ENCODE measurements around the gene GPSM3. TPM values are rescaled to one million over a fixed set of nuclear protein-coding genes. Genes with fewer than 3 reads are reported as not detected.

The GPSM3 gene
- total and polyA plus RNA-seq, 2 donors (not counting 1 experiment from before 2014, with no cell fraction given): 194 to 299 TPM

GRCh38 chr6:32183030-32183429 is 9.4 kb downstream of the GPSM3 start:
- Mint-ChIP-seq H3K27ac (no peak overlapping the region), H3K9me3 (ENCODE audit: insufficient read depth) (no peaks in the 10 kb centered on the region), H3K27me3 (no peaks in the 10 kb centered on the region), H3K4me1 (peaks cover 52% of the 10 kb centered on the region), H3K4me3 (no peak overlapping the region)
- H3K27me3 ChIP-seq (replicated peaks in 1 of 4; ENCODE audit: control extremely low read depth in 1 of 4, control insufficient read depth in 3 of 4, insufficient read depth in 4 of 4, low read length in 3 of 4): no peaks in the 10 kb centered on the region
- ChIA-PET CTCF (interaction anchor here (1.0 kb wide), 1 partner anchor 12 kb away, joined by 3 read pairs; no protein-coding TSS in a partner anchor), POLR2A (no interaction called here)
- H3K9ac ChIP-seq (ENCODE audit: low read length): no peak overlapping the region
- peaks cover 0 to 62% of the 10 kb centered on the region in 2 experiments for H3K36me3 ChIP-seq (replicated peaks in 1 of 2; ENCODE audit: control extremely low read depth in 1 of 2, control insufficient read depth in 1 of 2, extremely low read depth in 1 of 2, insufficient read depth in 2 of 2, low read length in 1 of 2)
- no peaks in the 10 kb centered on the region for H4K20me1 ChIP-seq (ENCODE audit: control insufficient read depth, insufficient read depth, low read length, poor library complexity, severe bottlenecking)
- WGBS (ENCODE audit: insufficient coverage): 89% methylated on average over 3 of the region's 3 CpGs
- peaks cover 22 to 27% of the 10 kb centered on the region in 2 donors for H3K4me1 ChIP-seq (ENCODE audit: control insufficient read depth in 2 of 2, insufficient read depth in 2 of 2, low read length in 2 of 2)
- ATAC-seq (ENCODE audit: low read depth): no peak
- H3K9me3 ChIP-seq (ENCODE audit: control extremely low read depth in 1 of 3, control insufficient read depth in 2 of 3, insufficient read depth in 1 of 3, low read length in 2 of 3): no peaks in the 10 kb centered on the region
- no peak overlapping the region for H2AFZ ChIP-seq (ENCODE audit: insufficient read depth, low read depth, low read length, poor library complexity, severe bottlenecking)
- DNase-seq: peak; percentile 7
- no peak overlapping the region for H3K4me2 ChIP-seq (replicated peaks; ENCODE audit: low read depth, low read length, poor library complexity, severe bottlenecking)
- no peak overlapping the region for H3K27ac ChIP-seq (ENCODE audit: low read length in 2 of 2)
- no peak overlapping the region for H3K4me3 ChIP-seq (ENCODE audit: control extremely low read depth in 1 of 5, extremely low read depth in 1 of 5, insufficient read depth in 1 of 5, low read depth in 2 of 5, low read length in 4 of 5)
- TF ChIP-seq EZH2 (IDR thresholded peaks at IDR 0.05; ENCODE audit: borderline replicate concordance, insufficient read depth, low read depth, low read length, poor library complexity, severe bottlenecking): no peak
- TF ChIP-seq, protein P1, sequence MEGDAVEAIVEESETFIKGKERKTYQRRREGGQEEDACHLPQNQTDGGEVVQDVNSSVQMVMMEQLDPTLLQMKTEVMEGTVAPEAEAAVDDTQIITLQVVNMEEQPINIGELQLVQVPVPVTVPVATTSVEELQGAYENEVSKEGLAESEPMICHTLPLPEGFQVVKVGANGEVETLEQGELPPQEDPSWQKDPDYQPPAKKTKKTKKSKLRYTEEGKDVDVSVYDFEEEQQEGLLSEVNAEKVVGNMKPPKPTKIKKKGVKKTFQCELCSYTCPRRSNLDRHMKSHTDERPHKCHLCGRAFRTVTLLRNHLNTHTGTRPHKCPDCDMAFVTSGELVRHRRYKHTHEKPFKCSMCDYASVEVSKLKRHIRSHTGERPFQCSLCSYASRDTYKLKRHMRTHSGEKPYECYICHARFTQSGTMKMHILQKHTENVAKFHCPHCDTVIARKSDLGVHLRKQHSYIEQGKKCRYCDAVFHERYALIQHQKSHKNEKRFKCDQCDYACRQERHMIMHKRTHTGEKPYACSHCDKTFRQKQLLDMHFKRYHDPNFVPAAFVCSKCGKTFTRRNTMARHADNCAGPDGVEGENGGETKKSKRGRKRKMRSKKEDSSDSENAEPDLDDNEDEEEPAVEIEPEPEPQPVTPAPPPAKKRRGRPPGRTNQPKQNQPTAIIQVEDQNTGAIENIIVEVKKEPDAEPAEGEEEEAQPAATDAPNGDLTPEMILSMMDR (IDR thresholded peaks at IDR 0.05): no peak
- peaks cover 36% of the 10 kb centered on the region for H3K79me2 ChIP-seq (ENCODE audit: control insufficient read depth, insufficient read depth, low read length)
- intact Hi-C loops (cut with micrococcal nuclease): no loop called here

DNA sequence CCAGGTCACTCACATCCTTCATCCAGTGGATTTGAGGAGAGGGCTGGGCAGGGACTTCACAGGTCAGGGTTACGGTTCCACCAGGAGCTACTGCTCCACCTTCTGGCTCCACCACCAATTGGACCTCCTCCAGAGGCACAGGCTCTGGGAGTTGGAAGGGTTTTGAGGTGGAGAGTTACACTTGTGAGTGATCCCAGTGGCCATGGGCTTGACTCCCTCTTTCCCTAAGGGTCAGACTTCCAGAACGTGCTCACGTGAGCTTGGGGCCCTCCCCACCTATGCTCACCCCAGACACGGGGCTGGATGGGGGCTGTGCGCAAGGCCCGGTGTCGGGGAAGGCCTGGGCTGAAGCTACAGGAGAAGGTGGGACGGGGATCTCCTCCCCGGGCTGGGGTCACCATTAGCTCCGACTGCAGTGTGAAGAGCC is 9.9 kb downstream of the GPSM3 start:
- TF ChIP-seq, protein P1 (IDR thresholded peaks at IDR 0.05): no peak
- no peak for TF ChIP-seq EZH2 (IDR thresholded peaks at IDR 0.05; ENCODE audit: borderline replicate concordance, insufficient read depth, low read depth, low read length, poor library complexity, severe bottlenecking)
- H2AFZ ChIP-seq (ENCODE audit: insufficient read depth, low read depth, low read length, poor library complexity, severe bottlenecking): no peak overlapping the region
- Mint-ChIP-seq H3K4me3 (no peak overlapping the region), H3K9me3 (ENCODE audit: insufficient read depth) (no peaks in the 10 kb centered on the region), H3K27ac (peak overlapping the region; percentile 41), H3K27me3 (no peaks in the 10 kb centered on the region), H3K4me1 (peaks cover 52% of the 10 kb centered on the region)
- ATAC-seq (ENCODE audit: low read depth) (no peak), DNase-seq (no peak)
- H3K27ac ChIP-seq (ENCODE audit: low read length in 2 of 2): no peak overlapping the region
- no peaks in the 10 kb centered on the region for H3K27me3 ChIP-seq (replicated peaks in 1 of 4; ENCODE audit: control extremely low read depth in 1 of 4, control insufficient read depth in 3 of 4, insufficient read depth in 4 of 4, low read length in 3 of 4)
- peaks cover 0 to 57% of the 10 kb centered on the region in 2 experiments for H3K36me3 ChIP-seq (replicated peaks in 1 of 2; ENCODE audit: control extremely low read depth in 1 of 2, control insufficient read depth in 1 of 2, extremely low read depth in 1 of 2, insufficient read depth in 2 of 2, low read length in 1 of 2)
- H3K4me2 ChIP-seq (replicated peaks; ENCODE audit: low read depth, low read length, poor library complexity, severe bottlenecking): no peak overlapping the region
- ChIA-PET POLR2A (interaction anchor here (1.2 kb wide), 1 partner anchor 8 kb away, joined by 4 read pairs; the partner anchor contains the start of gene PBX2), CTCF (interaction anchor here (1.0 kb wide), 1 partner anchor 12 kb away, joined by 3 read pairs; no protein-coding TSS in a partner anchor)
- no peaks in the 10 kb centered on the region for H3K9me3 ChIP-seq (ENCODE audit: control extremely low read depth in 1 of 3, control insufficient read depth in 2 of 3, insufficient read depth in 1 of 3, low read length in 2 of 3)
- intact Hi-C loops (cut with micrococcal nuclease): no loop called here
- H4K20me1 ChIP-seq (ENCODE audit: control insufficient read depth, insufficient read depth, low read length, poor library complexity, severe bottlenecking): no peaks in the 10 kb centered on the region
- H3K4me1 ChIP-seq (ENCODE audit: control insufficient read depth in 2 of 2, insufficient read depth in 2 of 2, low read length in 2 of 2): peaks cover 17 to 24% of the 10 kb centered on the region in 2 donors
- H3K79me2 ChIP-seq (ENCODE audit: control insufficient read depth, insufficient read depth, low read length): peaks cover 32% of the 10 kb centered on the region
- 98% methylated on average over 7 of the region's 10 CpGs for WGBS (ENCODE audit: insufficient coverage)
- no peak overlapping the region for H3K9ac ChIP-seq (ENCODE audit: low read length)
- H3K4me3 ChIP-seq (ENCODE audit: control extremely low read depth in 1 of 5, extremely low read depth in 1 of 5, insufficient read depth in 1 of 5, low read depth in 2 of 5, low read length in 4 of 5): no peak overlapping the region

All from B cell (primary cell).